ENCODE results near the gene CDKL5. TPM values are rescaled to one million over a fixed set of nuclear protein-coding genes. Genes with fewer than 3 reads are reported as not detected.

Gene CDKL5
- total RNA-seq = 1.3 and 3.1 TPM in 2 replicates

GRCh38 chrX:18425199-18426003 is at the start of gene CDKL5:
TSS of gene CDKL5 (plus strand) at chrX:18425608. CDS start at chrX:18507097, 81,489 bp downstream.

GRCh38 chrX:18672008-18672407 is 246.6 kb downstream of the CDKL5 start, which contains the start of gene RS1:
TSS of gene RS1 (minus strand) at chrX:18672108. CDS start at chrX:18672068, 40 bp downstream.

Other genes starting within 250 kb of the CDKL5 start
- not detected in 2 replicates for gene BEND2, start 204.7 kb upstream of the CDKL5 start, total RNA-seq
- 0.21 and 0.42 TPM in 2 replicates for gene SCML2, start 70.9 kb upstream of the CDKL5 start, total RNA-seq
- gene RS1, start 246.5 kb downstream of the CDKL5 start, total RNA-seq = not detected in 2 replicates

Measured in airway epithelial cell (primary cell).